ENCODE measurements around the gene AOPEP.

Gene AOPEP

DNA sequence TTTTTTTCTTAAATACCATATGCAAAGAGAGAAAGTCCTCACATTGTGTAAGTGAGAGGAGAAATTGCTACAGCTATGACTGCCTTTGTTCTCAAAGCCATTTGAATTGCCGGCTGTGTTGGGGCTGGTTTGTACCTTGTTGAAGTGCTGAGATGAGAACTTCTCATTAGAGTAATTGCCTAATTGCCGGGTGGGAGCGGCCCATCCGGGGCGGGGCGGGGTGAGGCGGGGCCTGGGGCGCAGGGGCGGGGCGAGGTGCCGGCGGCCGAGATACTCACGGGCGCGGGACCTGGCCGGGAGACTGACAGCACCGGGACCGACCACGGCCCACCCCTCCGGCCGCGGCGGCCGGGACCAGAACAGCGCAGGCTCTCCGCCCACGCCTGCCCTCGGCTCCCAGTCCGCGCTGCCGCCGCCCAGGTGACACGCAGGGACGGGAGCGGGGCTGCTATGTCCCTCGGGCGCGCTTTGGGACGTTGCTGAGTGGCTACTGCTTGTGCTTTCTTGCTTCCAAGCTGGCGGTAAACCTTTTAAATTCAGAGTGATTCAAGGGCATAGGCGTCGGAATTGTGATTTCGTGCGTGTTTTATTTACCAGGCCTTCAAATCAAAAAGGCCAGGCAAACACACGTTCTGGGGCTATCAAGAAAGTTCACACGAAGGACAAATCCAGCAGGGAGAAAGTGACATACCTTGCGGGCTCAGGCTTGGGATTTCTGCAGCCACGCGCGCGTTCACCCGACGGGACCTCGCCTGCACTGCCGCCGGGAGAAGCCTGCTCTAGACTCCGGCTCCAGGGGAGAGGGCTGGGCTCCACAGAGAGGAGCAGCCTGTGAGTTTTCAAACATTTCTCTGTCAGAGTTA, 322.0 kb downstream of the AOPEP start:
- peak; percentile 29 for DNase-seq

DNA sequence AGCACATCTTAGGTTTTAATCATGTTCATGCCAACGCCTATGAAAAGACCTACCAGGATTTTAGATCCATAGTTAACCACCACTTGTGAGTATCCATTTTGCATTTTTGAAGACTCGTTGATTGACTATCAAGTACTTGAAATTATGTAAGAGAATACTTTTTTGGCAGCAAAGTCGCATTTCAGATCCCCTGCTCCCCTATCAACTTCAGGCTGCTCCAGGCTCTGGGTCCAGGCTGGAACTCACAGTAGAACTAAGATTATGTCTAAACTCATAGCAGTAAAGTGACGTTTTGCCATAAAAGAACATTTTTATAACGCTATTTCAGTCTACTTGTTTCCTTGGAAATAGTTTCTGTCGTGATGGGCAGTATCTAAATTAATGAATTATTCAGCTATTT, 323.3 kb downstream of the AOPEP start:
- DNase-seq = no peak

DNA sequence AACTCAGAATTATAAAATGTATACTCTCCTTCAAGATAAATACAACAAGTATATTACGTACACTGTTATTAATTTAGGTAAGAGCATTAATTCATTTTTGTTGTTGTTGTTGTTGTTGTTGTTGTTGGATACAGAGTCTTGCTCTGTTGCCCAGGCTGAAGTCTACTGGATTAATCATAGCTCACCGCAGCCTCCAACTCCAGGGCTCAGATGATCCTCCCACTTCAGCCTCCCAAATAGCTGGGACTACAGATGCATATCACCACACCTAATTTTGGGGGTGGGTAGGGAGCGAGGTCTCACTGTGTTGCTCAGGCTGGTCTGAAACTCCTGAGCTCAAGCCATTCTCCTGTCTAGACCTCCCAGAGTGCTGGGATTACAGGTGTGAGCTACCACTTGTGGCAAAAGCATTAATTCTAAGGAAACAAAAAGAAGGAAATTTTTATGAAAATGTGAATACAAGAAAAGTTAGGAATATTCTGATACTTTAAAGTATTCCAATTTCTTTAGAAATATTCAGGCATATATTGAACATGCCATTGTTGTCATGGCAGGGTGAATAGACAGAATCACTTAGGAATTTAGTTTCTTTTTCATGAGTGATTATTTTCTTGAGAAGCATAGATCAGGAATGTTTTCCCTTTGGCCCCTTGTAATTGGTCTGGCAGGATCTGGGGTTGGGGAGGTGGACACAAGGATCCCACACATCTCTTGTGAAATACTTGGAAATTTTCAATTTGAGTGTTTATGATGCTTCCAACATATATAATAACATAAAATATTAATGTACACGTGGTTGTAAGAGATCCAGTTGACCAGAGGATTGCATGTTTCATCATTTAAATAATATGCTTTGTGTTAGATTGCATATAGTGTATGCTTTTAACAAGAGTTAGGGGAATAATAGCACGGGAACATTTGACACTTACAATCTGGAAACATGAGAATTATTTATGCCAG, 327.4 kb downstream of the AOPEP start:
- DNase-seq = no peak

DNA sequence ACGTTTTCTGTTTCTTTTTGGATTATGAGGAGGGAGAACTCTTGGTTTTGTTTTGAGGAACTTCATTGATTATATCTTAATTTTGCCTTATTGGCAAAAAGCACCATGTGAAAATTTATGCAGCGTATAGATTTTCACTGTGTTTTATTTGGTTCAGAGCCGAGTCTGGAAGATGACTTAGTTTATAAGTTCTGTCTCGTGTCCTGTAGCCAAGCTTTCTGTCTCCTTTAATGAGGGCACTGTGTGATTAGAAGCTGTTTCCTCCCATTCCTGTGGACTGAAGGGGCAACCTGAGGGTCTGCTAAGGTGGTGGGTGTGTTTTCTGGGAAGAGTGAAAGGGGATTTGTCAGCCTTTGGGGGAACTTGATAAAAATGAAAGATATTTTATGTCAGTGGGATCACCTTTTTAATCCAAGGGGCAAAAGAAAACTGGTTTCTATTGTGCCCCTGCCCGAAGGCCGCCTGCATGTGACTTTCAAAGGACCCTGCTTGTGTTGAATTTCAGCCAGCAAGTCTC, 328.9 kb downstream of the AOPEP start:
- DNase-seq = no peak

DNA sequence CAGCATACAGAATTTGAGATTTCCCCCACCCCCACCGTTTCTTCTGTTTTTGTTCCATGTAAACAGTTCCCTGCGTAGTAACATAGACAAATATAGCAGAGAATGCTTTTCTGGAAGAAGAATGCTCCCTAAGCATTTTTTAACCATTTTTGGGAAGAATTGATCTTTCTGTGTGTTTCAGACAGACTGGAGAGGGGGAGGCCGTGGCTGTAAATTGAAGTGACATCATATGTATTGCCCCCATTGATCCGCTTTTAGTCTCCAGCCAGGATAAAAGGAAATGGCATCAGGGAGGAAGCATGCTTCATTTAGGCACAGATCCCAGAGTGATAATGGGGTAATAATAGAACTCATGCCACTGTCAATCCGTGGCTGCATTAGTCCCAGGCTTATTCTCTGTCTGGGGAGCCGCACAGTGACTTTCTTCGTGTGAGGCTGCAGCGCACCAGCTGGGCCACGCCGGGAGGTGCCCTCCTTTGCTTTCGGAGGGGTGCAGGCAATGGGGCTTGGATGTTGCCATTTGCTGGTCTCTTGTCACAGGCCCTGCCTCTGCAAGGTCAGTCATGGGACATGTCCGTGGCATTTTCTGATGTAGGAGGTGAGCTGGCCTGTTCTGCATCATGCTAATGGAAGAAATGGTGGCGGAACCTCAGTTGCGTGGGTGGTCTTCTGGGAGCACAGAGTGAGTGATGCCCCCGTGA, 329.5 kb downstream of the AOPEP start:
- DNase-seq = peak; percentile 40

DNA sequence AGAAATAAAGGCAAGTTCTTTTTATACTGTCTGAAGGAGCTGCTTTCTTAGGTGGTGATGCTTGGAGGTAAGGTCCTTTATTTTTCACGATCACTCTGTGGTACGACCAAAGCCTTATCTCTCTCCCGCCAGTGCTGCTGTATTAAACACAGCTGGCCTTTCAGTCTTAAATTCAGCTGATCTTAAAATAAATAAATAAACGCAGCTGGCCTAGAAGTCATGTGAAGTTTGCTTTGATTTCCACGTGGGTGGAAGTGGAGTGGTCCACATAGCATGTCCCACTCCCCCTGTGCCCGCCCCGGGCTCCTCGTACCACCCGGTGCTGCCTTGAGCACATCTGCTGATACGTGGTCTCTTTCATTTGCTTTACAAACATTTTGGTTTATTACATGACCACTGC, 330.6 kb downstream of the AOPEP start:
- DNase-seq = peak; percentile 29

DNA sequence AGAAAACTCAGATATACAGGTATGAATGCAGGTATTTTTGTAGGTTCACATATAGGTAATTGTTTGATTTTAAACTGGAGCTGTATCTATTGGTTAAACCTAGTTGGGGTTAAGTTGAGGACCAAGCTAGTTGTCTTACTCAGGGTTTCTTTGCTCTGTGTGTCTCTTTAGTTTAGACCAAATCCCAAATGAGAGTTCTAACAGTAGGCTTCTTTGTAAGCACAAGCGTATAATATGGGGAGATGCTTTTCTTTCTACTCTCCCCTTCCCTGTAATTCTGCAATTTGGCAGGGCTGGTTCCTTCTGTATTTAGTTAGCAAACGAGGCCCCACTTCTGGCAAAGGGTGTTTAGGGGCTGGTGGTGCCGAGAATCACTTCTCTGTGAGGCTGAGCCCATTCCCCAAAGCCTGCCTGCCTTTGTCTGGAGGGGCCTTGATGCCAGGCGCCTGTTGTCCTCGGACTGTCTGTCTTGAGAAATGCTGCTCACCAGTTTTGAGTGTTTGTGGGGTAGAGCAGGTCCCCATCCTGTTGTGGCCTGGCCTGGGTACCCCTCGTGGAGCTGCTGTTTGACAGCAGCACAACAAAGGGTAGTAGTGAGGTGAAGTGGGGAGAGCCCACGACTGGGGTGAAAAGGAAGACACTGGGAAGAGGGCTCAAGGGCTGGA, 331.8 kb downstream of the AOPEP start:
- no peak for DNase-seq

DNA sequence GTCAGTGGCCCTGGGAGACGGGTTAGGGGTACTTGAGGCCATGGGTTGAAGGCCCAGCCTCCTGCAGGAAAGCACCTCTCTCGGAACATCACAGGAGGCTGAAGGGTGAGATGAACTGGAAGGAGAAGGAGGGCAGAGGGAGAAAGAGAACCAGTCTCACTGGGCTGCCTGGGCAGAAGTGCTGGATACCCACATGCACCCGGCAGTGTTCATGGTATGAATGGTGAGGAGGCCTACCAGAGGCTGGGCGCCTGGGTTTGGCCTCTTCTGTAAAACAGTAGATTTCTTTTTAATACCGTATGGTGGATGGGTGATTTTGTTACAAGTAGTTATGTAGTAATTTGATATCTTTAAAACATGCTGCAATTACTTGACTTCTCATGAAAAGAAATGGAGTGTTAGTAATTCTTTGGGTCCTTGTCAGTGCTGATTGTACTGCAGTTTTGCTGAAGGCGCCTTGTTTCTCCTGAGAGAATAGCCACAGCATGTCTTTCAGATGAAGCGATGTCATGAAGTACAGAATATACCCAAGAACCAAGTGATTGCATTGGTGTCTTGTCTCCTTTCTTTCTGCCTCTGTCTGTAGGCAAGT, 332.4 kb downstream of the AOPEP start:
- no peak for DNase-seq

DNA sequence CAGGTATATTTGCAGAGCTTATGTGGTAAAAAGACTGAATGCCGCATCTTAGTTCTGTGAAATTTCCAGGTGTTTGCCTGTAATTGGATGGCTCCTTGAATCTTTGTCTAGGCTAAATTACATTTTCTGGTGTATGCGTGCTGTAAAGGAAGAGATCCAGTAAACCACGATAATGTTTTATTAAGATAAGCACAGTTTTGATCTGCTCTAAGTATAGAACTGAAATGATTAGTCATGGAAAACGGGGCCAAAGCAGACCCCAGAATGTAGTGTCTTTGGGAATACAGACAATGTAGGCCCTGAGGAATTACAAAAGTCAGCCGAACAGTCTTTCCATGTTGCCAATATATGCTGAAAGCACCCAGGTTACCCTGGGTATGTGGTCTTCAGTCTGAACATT, 333.7 kb downstream of the AOPEP start:
- DNase-seq = no peak

DNA sequence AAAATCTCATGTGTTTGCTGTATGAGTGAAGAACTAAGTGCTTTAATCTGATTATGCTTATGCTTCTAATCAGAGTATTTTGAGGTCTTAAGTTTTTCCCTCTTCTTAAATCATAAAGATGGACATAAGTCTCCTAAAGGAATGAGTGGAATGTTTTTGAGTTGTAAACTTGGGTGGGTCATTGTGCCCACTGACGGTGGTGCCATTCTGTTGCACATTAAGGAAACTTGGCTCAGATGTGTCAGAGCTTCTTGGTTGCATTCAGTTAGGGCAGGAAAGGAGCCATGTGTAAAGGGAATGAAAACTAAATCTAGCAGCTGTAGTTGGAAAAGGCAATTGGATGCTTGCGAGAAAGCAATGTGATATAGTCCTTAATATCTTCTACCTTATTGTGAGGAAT, 334.4 kb downstream of the AOPEP start:
- DNase-seq = no peak

DNA sequence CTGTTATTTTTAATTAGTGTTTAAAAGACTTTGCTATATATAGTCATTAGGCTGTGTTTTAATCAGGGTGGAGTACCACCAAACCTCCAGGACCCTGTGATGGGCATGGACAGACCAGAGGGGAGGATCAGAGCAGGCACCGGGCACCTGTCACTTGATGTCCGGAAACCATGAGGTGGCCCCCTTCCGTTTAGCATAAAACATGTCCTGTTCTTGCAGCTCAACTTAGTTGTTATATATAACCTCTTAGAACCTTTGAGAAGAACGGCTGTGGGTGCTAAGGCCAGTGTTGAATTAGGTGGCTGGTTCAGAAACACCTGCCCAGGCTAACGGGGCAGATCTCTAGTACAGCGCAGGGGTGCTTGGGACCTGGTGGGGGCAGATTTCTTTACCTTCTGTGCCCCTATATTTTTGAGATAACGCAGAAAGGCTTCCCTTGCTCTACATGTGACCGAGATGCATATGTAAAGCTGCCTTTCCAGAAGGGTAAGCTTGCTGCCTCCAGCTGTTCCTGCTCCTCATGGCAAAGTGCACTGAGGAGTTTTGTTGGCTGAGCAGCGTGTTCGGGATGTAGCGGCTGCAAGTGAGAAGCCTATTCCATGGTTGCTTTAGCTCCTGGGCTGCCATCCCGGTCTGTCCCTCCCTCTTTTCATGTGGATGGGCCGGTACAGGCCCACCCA, 335.6 kb downstream of the AOPEP start:
- DNase-seq = no peak

DNA sequence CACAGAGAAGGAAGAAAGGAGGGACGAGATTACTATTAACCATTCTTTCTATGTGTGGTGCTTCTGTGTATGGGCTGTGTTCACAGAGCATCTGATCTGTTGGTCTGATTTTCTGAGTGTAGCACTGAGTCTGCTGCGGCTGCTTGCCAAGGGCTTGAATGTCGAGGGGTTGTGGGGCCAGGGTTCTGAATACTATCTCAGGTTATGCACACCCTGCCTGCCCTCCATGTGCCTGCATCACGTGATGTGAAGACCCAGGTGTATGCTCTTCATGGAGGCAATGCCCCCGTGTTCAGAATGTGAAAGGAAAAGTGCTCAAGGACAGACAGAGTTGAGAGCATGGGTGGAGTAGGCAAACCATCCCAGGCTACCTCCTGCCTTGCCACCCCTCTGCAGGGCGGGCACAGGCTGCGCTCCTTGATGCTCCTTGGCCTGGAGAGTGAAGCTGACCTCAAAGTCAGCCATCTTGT, 336.1 kb downstream of the AOPEP start:
- no peak for DNase-seq

DNA sequence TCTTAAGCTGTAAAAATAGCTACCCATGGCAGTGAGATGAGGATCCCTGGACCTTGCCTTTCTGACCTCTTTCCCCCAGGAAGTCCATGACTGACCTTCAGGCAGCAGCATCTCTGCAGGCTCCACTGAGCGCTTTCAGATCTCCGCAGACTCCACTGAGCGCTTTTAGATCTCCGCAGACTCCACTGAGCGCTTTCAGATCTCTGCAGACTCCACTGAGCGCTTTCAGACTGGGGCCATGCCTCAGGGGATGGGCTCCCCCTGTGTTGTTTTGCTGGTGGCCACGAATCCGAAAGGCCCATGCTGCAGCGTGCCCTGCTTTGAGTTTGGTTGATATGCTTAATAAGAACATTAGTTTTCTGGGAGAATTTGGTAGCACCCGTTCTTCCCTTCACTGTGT, 336.8 kb downstream of the AOPEP start:
- no peak for DNase-seq

DNA sequence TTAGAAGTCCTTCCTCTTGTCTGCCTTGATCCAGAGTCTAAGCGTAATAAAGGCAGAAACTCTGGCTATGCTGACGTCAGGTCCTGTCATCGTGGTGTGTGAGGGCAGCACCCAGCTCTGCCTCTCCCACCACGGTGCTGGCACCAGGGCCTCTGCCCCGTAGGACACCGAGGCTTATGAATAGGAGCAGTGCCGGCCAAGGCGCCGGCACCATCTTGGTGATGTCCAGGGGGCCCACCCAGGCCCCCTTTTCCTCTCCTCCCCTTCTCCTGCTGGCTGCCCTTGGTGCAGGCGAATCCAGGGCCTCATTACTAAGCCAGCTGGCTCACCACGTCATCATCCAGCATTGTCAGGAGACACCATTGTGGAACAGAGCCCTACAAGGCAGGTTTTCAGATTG, 338.7 kb downstream of the AOPEP start:
- DNase-seq = peak; percentile 27

DNA sequence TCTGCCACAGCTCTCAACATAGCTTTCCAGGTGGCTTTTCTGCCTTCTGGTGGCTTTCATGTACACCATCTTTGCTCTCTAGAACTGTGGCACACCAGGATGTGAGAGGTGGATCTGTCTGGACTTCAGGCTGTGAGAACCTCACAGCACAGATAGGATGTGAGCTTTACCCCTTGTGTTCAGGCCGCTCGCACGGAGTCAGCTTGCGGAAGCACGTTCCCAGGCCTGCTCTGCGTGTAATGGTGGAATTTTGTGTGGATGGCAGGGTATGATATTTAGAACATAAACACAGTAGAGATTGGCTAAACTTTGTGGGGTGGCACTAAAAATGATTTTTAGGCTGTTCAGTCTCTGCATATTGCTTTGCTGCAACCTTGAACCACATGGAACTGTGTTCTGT, 340.6 kb downstream of the AOPEP start:
- DNase-seq = no peak

DNA sequence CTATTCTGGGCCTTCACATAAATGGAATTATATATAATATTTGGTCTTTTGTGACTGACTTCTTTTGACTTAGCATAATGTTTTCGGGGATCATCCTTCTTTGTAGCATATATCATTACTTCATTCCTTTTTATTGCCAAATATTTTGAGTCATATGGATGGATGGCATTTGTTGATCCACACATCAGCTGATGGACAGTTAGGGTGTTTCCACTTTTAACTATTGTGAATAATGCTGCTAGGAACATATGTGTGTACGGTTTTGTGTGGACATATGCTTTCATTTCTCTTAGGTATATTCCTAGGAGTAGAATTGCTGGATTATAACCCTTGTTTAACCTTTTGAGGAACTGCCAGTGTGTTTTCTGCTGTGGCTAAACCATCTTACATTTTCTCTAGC, 341.4 kb downstream of the AOPEP start:
- DNase-seq = no peak

DNA sequence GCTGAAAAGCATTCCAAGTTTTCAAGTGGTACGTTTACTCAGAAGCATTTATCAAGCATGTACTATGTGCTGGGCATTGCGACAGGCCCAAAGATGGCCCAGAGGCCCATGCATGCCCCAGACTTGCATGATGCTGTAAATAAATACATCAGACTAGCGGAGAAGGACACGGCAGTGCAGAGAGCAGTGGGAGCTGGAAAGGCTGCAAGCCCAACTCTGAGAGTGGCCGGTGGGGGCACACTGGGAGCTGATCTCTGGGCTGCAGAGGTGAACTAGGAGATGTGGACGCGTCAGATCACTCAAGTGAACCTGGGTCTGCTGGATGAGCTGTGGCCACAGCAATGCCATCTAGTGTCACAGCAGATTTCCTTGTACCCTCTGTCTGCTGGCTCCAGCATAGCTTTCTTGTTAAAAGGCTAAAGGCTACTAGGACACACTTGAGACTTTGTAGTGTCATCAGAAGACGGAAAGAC, 344.1 kb downstream of the AOPEP start:
- no peak for DNase-seq

DNA sequence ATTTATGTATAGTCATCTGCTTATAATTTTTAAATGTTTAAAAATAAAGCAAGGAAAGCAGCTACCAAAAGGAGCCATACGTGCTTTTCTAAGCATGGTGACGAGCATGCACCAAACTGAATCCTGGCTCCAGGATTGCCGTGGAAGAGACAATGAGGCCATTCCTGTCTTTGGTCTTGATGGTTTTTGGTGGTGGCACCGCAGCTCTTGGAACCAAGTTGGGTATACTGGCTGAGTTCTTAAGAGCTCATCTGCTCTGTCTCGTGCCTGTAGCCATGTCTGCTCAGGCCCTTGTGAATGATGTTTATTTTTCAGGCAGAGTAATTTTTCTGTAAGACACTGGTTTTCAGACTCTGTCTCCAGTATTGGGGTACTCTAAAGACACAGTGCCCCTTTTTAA, 345.0 kb downstream of the AOPEP start:
- DNase-seq = no peak

DNA sequence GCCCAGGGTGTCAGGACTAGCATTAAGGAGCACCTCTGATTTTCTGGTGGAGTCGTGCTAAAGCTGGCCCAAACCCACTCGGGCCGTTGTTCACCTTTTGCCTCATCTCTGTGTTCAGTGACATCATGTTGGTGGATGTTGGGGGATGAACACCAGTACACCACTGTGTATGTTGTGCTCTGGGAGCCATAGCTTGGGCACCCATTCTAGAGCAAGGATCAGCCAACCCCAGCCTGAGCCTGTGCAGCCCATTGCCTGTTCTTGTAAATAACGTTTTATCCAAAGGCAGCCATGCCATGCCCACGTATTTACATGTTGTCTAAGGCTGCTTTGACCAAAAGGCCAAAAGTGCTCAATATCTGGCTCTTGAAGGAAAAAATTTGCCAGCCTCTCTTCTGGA, 345.4 kb downstream of the AOPEP start:
- DNase-seq = no peak

DNA sequence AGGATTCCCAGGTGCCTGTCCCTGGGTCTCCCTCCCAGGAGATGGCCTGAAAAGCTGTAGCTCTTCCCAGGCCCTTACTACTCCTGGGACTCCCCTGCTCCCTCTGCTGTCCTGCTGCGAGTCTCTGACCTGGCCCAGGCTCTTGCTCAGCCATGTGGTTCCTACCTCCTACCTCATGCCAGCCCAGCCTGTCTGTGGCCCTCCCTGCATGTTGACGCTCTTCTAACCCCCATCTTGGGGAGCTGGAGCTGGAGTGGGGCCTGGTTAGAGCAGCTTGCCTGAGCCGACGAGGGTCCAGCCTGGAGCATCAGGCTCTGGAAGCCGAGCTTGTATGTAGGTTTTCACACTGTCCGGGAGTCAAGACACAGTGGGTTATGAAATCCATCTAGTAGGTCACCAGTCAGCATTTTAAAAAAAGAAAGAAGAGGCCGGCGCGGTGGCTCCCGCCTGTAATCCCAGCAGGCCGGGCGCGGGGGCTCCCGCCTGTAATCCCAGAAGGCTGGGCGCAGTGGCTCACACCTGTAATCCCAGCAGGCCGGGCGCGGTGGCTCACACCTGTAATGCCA, 346.6 kb downstream of the AOPEP start:
- DNase-seq = no peak

DNA sequence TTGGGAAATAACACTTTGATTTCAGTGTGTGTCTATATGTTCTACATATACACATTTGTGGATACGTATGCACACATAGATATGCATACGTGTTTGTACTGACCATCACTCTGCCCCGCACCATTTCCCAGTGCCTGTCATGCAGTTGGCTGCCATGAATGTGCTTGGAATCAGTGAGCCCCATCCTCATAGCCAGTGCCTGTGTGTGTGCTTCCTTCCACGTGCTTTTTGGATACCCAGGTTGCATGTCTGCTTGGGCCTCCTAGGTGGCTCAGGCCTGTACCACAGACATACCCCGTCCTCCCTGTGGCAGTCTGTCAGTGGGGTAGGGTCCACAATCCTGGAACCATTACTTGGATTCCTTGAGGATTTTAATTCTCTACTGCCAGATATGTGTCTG, 347.4 kb downstream of the AOPEP start:
- DNase-seq = no peak
